ENCODE measurements around the gene PHRF1.

DNA sequence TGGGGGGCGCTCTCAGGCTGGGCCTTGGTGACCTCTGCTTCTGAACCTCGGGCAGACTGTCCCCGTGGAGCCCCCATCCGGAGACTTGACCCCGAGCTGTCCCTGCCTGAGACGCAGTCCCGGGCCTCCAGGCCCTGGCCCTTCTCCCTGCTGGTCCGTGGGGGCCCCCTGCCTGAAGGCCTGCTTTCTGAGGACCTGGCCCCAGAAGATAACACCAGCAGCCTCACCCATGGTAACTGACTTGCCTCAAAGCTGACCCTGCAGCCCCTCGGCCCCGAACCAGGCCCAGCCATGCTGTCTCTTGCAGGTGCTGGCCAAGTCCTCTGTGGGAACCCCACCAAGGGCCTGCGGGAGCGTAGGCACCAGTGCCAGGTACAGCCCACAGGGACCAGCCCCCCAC lies 24.7 kb upstream of the PHRF1 start:
- TF ChIP-seq, protein P1, sequence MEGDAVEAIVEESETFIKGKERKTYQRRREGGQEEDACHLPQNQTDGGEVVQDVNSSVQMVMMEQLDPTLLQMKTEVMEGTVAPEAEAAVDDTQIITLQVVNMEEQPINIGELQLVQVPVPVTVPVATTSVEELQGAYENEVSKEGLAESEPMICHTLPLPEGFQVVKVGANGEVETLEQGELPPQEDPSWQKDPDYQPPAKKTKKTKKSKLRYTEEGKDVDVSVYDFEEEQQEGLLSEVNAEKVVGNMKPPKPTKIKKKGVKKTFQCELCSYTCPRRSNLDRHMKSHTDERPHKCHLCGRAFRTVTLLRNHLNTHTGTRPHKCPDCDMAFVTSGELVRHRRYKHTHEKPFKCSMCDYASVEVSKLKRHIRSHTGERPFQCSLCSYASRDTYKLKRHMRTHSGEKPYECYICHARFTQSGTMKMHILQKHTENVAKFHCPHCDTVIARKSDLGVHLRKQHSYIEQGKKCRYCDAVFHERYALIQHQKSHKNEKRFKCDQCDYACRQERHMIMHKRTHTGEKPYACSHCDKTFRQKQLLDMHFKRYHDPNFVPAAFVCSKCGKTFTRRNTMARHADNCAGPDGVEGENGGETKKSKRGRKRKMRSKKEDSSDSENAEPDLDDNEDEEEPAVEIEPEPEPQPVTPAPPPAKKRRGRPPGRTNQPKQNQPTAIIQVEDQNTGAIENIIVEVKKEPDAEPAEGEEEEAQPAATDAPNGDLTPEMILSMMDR (IDR thresholded peaks at IDR 0.05; ENCODE audit: extremely low read depth in 1 of 2, insufficient read depth in 1 of 2, low read depth in 1 of 2, low read length in 2 of 2): no peak
- no peak for TF ChIP-seq POLR2A (IDR thresholded peaks at IDR 0.05; ENCODE audit: low read depth, low read length)
- TF ChIP-seq POLR2AphosphoS5 (IDR thresholded peaks at IDR 0.05; ENCODE audit: insufficient read depth, low read depth, low read length): no peak
- no peak for TF ChIP-seq EZH2 (IDR thresholded peaks at IDR 0.05; ENCODE audit: borderline replicate concordance, low read depth, low read length, severe bottlenecking)
